GM19438 (cell line): ENCODE data around the gene B4GALT6.

Experiments
- ATAC-seq: cut with Tn5 transposase; IDR thresholded peaks from one replicate; pipeline ENCODE4 v1.9.1; 2021; ENCODE audit warnings: low read depth; ENCODE audit not compliant: unreplicated experiment

The B4GALT6 gene

DNA sequence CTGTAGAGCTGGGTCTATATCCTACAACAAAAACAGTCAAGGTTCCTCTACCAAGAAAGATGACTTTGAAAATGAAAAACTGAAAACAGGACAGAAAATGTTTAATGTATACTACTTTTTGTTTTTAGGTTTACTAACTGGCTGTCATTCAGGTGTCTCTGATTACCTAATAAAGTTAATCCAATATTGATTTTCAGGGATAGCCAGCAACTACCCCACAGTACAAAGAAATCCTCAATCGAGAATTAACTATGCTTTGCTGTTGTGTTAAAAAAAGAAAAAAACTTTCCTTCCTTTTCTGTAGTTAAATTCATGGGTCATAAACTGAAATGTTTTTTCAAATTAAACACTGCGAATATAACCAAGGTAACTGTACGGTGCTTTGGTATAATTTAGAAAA is 46.9 kb downstream of the B4GALT6 start:
- no peak for ATAC-seq

DNA sequence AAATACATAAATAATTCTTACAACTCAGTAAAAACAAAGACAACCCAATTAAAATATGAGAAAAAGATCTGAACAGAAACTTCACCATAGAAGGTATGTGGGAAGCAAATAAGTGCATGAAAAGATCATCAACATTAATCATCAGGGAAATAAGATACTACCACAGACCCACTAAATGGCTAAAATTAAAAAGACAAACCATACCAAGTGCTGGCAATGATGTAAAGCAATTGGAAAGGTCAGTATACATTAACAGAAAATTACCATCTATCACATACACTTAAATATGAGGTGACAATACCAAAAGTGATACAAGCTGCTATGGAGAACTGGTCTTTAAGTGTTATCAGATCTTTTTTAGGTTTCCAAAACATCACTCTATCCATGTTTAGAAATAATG is 48.0 kb downstream of the B4GALT6 start:
- no peak for ATAC-seq

DNA sequence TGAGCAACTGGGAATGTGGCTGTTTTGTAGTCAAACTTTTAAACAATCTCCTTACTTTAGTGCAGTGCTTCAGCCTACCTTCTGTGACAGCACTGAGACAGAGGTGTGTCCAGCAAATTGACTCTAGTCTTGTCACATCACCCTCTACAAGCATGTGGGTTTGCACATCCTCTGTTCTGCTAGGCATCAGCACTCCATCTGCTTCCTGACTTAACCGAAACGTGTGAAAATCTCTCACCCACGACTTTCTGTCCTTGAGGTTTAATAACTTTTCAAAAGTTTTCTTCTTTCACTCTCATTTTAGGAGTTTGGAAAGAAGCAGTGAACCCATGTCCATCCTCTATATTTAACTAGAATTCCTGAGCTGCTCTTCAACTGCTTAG is 50.1 kb downstream of the B4GALT6 start:
- peak; percentile 94 for ATAC-seq

DNA sequence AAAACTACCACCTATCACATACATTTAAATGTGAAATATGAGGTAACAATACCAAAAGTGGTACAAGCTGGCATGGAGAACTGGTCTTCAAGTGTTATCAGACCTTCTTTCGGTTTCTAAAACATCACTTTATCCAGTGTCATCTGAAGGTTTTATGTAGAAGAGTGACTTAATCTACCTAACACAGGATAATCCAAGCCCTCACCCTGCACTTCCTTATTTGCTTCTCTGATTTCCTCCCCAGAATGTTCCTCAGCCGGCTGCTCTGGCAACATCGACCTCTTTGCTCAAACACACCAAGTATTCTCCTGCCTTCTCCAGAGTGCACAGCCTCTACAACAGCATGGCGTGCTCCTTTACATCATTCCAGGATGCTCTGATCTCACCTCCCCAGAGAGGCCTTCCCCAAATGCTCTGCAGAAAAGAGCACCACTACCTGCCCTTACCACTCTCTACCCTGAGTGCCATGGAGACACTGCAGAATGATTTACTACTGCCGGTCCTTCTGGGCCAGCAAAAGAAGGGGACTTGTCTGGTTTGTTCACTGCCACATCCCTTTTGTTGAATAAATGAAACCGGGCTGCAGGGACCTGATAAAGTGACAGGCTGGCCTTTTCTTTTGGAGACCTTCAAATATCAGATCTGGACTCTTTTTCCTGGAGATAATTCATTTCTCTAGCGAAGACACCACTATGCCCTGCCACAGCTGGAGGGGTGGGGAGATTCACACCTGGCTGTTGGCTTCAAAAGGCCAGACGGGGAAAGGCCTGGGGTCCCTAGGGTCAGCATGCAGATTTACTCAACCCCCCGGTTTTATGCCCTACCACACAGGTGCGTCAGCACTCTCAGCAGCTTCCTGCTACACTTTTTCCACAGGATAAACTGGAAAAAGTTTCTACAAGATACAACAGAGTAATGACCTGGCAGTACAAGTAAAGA is 50.7 kb downstream of the B4GALT6 start:
- ATAC-seq, result peak; percentile 21

DNA sequence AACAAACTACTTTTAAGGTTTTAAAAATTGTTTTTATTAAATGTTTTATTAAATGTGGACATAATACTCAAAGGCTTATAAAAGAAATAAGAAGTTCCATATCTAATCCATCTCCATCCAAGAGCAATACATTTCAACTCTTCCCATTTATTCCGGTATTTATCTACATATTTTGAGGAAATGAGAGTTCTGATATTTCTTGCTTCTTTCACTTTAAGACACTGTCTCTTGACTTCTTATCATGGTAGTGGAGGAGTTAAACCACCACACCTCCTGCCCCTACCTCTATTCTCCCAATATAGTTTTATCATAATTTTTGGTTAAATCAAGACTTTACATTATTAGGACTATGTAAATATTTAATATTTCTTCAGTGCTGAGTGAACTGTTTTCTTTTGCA is 52.0 kb downstream of the B4GALT6 start:
- no peak for ATAC-seq

DNA sequence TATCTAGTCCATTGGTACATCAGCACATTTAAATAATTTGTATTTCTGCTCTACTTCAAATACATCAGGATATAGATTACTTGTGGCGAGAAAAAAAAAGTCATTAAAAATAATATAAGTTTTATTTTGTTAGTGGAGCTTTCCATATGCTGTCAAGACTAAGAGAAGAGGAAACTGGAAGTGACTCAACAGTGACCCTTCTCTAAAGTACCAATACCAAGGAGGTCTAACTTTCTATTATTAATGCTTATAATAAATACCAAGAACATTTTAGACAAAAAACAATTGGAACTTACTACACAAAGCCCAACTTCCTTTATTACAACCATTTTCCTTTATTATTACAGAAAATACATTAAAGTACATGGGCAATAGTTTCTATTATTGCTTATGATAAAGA is 52.9 kb downstream of the B4GALT6 start:
- no peak for ATAC-seq

DNA sequence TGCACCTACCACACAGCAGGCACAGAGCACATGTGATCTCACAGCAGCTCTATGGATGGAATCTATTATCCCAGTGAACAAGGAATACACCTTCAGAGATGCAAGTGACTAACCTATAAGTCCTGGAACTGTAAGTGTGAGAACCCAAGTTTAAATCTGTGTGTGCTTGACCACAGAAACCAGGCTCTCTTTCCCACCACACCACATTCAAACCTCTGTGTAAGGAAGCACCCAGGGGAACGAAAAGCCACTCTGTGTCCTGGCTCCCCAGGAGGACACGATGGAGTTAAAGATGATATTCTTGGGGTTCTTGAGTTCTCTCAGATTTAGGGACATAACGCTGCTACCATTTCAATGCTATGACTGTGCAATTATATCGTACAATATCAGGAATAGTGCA is 53.8 kb downstream of the B4GALT6 start:
- ATAC-seq, result no peak

DNA sequence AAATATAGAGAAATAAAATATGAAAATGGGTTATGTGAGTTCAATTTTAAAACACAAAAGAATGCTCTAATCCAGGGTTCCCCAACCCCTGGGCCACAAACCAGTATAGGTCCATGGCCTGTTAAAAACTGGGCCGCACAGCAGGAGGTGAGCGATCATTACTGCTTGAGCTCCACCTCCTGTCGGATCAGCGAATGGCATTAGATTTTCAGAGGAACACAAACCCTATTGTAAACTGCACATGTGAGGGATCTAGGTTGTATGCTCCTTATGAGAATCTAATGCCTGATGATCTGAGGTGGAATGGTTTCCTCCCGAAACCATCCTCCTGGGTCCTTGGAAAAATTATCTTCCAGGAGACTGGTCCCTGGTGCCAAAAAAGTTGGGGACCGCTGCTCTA is 58.0 kb downstream of the B4GALT6 start:
- no peak for ATAC-seq

DNA sequence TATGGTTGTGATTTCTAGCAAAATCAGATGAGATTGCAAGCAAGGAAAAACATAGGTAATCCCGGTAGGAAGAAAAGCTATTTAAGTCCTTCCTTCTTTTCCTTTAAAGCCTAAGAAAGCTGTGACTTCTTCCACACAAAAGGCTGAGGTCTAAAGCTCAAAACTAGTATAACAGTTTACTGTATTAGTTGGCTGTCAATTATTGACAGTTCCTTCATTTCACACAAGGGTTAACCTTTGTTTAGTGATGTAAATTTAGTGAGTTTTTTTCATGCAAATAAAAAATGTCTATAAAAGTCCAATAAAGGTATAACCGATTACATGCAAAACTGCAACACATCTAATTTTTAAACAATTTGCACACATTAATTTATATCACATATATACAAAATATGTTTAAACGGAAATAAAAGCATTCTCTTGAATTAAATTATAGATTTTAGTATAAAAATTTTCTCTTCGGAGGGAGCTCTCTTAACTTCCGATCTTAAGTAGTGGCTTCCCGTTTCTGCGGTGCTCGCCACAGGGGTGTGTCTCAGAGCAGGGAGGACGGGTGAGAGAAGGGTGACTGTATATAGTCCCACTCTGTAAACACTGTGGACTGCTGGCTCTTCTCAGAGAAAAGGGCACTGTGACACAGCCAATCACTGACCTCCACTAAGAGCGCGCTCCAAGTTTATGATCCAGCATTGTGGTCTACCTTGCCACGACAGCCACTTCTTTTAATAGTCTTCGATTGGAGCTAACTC is 59.3 kb downstream of the B4GALT6 start:
- no peak for ATAC-seq

DNA sequence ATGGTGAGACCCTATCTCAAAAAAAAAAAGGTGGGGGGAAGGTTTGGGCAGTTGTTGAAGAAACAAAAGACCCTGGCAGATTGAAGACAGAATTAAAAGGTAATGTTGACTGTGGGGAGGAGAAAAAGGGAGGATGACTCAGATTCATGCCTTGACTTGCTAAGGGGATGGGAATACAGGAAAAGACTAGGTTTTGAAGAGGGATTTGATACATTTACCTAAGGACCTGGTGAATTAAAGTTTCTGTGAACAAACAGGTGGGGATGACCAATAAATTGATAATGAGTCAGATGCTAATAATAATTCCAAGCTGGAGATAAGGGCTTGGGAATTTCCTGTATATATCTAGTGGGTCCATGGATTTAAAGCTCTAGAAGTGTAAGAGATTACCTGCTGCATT is 65.1 kb downstream of the B4GALT6 start:
- no peak for ATAC-seq

DNA sequence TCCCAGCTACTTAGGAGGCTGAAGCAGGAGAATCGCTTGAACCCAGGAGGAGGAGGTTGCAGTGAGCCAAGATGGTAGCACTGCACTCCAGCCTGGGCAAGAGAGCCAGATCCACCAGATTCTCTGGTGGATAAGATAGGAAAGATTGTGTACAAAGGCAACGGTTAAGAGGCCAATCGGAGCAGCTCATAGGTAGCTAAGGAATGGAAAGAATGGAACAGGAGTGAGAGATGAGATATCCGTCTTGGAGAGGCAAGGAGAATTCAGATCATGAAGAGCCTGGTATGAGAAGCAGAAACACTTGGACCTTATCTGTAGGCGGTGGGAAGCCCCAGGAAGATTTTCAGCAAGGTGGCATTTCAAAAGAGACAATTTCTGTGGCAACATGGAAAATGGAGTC is 65.6 kb downstream of the B4GALT6 start:
- ATAC-seq, result no peak

DNA sequence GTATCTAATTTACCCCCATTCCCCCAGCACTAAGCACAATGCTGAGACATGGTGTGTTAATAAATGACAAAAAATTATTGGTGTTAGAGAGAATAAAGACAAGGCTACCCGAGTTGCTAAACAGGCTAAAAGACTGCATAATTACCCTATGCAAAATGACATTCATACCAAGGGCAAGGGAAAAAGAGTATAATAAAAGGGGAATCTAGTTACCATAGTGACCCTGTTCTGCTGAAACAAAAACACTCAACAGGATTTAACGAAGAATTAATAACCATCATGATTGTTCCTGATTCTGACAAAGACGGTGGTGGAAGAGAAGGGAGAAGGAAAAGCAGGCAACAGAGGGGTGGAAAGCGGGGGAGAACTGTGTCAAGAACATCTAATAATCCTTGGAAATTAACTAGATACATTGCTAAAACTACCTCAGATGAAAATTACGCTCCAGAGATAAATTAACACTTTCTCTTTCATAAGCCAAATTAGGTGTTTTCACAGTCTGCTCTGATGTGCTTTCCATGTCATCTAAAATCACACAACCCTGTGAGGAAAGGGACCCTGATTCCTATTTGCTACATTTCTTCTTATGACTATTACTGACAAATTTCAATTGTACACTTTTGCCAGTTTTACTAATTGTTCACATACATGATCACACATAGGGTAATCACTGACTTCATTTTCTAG is 67.2 kb downstream of the B4GALT6 start:
- no peak for ATAC-seq

DNA sequence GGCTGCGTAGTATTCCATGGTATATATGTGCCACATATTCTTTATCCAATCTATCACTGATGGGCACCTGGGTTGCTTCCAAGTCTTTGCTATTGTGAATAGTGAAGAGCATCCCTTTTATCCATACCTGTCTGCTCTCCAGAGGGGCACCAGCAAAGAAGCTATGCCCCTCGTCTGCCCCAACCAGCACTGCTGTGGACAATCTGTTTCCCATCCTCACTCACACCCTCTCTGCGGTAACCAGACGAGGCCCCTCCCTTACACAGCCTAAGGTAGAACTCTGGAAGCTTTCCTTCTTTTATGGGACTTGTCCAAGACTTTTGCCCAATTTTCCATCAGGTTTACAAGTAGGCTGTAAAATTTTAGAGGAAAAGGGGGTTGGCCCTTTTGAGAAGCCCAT is 67.8 kb downstream of the B4GALT6 start:
- no peak for ATAC-seq

DNA sequence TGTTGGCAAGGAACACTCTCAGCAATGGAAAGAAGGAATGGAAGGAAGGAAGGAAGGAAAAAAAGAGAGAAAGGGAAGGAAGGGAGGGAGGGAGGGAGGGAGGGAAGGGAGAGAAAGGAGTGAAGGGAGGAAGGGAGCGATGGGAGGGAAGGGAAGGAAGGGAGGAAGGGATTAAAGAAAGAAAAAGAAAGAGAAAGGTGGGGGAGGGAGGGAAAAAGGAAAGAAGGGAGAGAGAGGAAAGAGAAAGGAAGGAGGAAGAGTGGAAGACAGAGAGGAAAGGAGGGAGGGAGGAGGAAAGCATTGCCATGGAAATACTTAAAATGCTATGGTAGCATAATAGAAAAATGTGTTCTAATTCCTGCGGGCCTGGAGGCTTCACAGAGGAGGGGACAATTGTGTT is 70.3 kb downstream of the B4GALT6 start:
- no peak for ATAC-seq

DNA sequence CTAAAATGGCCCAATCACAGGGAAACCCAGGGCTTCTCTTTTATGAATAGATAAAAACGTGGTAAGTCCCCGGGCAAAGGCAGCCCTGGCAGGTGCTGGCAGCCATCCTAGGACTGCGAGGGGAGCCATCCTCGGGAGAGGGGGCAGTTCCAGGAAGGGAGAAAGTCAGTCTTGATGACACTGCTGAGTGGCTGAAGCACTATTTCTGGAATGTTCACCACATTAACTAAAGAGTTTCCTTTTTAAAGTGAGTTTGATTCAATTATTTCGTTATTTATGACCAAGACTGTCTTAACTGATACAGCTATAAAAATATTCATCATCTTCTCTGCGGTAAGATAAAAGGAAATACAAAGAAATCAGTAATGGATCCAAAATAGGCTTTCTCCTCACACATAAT is 72.3 kb downstream of the B4GALT6 start:
- no peak for ATAC-seq

DNA sequence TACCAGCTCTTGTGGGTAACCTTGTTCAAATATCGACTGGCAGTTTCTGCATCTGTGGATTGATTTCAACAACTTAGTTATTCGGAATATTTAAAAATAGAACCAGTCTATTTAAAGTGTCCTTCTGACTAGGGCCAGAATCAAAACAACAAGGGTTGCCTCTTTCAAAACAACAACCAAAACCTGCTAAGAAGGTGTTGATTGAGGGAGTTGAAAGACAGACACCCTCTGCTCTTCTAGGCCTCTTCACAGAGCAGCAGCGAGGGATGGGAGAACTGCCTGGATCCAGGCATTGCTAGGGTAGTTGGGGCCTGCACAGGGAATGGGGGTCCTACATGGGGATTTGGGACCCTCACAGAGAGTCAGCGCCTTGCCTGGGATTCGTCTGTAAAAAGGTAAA is 72.9 kb downstream of the B4GALT6 start:
- no peak for ATAC-seq

DNA sequence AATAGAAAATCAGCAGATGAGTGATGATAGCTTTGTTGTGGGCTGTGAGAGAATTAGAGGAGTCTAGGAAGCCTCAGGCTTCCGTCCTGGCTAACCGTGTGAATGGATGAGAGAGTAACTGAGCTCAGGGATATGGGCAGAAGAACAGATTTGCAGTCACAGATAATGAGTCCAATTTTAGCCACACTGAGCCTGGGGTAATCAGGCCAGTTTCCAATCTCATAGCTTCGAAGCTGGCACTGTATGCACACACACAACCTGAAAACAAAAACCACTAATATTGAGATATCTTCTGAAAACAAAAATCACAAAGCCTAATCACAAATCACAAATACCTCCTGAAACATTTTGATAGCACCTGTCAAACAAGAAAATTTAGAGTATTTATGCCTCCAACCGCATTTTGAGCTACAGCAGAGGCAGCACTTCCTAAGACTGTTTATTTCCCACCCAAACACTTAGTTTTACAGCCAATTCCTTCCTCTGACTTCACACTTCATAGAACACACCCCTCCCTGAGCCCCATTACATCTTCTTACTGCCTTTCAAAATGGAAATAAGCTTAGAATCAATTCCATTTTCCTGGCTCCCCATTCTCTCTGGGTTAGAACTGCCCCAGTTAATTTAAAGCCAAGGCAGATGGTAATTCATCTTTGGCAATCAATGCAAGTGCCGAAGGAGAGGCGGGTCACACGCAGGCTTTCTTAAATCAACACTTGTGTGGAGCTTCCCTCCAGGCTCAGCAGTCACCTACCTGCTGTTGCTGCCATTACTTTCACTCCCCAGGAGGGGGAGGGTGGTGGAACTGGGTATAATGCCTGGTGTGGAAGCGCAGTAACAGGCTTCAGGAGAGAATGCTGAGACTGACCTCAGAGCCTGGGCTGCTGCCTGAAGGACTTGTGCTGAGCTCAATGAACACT is 73.8 kb downstream of the B4GALT6 start:
- no peak for ATAC-seq

DNA sequence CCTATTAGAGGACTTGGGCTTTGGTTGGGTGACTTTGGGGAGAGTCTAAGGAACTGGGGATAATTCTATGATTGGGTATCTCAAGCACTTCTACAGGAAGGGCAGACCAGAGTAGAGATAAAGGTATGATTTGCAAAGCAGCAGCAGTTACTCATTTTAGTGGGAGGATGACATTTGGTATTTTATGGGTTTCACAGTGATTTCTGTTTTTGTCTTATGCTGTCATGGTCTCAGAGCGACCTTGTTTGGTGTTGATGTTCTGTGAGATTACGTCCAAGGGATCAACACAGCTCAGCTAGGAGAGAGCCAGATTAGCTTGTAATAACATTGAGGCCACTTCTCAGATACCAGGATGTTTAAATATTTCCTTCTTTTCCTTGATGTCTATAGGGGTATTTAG is 74.5 kb downstream of the B4GALT6 start:
- no peak for ATAC-seq

DNA sequence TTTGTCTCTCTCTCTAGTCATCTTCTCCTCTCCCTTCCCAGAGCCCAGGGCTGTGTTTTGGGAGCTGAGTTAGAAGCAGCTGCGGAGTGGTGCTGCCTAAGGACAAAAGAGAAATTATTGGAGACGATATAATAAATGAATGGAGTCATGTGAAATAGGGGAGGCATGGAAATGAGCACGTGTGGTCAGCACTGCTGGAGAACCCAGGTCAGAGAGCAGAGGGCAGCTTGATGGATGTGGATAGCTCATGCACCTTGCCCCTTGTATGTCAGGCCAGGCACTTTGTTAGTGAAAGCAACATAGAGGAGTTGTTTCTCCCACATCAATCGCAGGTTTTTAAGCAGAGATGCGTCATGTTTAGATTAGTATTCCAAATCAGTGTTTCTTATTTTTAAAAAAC is 77.0 kb downstream of the B4GALT6 start:
- ATAC-seq, result no peak

DNA sequence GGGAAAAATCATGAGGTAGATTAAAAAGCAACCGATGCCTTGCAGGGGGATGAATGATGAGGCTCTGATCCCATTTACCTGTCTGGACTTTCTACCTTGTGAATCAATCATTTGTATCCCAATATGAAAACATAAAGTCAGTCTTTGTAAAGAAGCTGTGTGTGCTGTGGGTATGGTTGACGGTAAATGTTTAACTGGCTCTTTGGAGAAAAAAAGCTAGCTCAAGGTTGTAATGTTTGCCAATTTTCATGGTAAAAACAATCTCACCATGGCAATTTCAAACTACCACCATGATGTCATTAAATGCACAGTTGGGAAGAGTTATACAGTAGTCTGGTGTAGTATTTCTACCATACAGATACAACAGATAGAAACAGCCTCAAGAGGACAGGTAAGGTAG is 78.1 kb downstream of the B4GALT6 start:
- ATAC-seq, result no peak
